Activated CD4-positive, alpha-beta T cell treated with anti-CD3 and anti-CD28 coated beads for 48 hours (primary cell): ENCODE measurements around the gene PIBF1.
"Not testable (repeated sequence)": the region's sequence is repeated elsewhere in the genome, so short reads cannot be mapped to it uniquely, and the experiment has no call there.

ENCODE experiments used
- DNase-seq: peaks from one replicate; pipeline ENCODE4 v3.0.0-alpha.2; 2020

PIBF1 gene

GRCh38 chr13:73034901-73035300 lies 253.0 kb downstream of the PIBF1 start:
- no peak for DNase-seq

- DNase-seq, result no peak
Observed at GRCh38 chr13:73035660-73036059, 253.7 kb downstream of the PIBF1 start.

- no peak for DNase-seq
Observed at GRCh38 chr13:73036566-73036965, 254.6 kb downstream of the PIBF1 start.

- DNase-seq, result no peak
Observed at GRCh38 chr13:73038064-73038463, 256.1 kb downstream of the PIBF1 start.

- no peak for DNase-seq
Observed at GRCh38 chr13:73039201-73040108, 257.5 kb downstream of the PIBF1 start.

- DNase-seq, result no peak
Observed at GRCh38 chr13:73040484-73040883, 258.6 kb downstream of the PIBF1 start.

GRCh38 chr13:73040968-73041596 lies 259.1 kb downstream of the PIBF1 start:
- no peak for DNase-seq

- DNase-seq, result no peak
Observed at GRCh38 chr13:73045031-73045430, 263.1 kb downstream of the PIBF1 start.

- DNase-seq, result not testable (repeated sequence)
Observed at GRCh38 chr13:73048615-73049014, 266.7 kb downstream of the PIBF1 start.

- DNase-seq, result no peak
Observed at GRCh38 chr13:73054712-73055111, 272.8 kb downstream of the PIBF1 start.

- DNase-seq, result no peak
Observed at GRCh38 chr13:73055813-73056564, 274.1 kb downstream of the PIBF1 start.

- DNase-seq, result no peak
Observed at GRCh38 chr13:73056565-73056962, 274.6 kb downstream of the PIBF1 start.

- DNase-seq, result no peak
Observed at GRCh38 chr13:73057284-73058063, 275.5 kb downstream of the PIBF1 start.

GRCh38 chr13:73058064-73058313 lies 276.1 kb downstream of the PIBF1 start:
- no peak for DNase-seq

- DNase-seq, result no peak
Observed at GRCh38 chr13:73058432-73058735, 276.5 kb downstream of the PIBF1 start.

GRCh38 chr13:73058736-73059459 lies 277.0 kb downstream of the PIBF1 start, which contains the start of gene KLF5:
Gene KLF5 (plus strand): TSS chr13:73059005. CDS start chr13:73059328, 323 bp downstream.
- peak; percentile 98 for DNase-seq

GRCh38 chr13:73059460-73060250 lies 277.7 kb downstream of the PIBF1 start:
- peak; percentile 51 for DNase-seq

- peak; percentile 11 for DNase-seq
Observed at GRCh38 chr13:73060251-73061160, 278.6 kb downstream of the PIBF1 start.

- no peak for DNase-seq
Observed at GRCh38 chr13:73061473-73061872, 279.5 kb downstream of the PIBF1 start.

GRCh38 chr13:73061876-73062275 lies 279.9 kb downstream of the PIBF1 start:
- DNase-seq, result no peak
